ENCODE data around the gene ERICH6.
A peak's percentile ranks its signal among the peaks of the same experiment; 100 is the strongest.

The ERICH6 gene

DNA sequence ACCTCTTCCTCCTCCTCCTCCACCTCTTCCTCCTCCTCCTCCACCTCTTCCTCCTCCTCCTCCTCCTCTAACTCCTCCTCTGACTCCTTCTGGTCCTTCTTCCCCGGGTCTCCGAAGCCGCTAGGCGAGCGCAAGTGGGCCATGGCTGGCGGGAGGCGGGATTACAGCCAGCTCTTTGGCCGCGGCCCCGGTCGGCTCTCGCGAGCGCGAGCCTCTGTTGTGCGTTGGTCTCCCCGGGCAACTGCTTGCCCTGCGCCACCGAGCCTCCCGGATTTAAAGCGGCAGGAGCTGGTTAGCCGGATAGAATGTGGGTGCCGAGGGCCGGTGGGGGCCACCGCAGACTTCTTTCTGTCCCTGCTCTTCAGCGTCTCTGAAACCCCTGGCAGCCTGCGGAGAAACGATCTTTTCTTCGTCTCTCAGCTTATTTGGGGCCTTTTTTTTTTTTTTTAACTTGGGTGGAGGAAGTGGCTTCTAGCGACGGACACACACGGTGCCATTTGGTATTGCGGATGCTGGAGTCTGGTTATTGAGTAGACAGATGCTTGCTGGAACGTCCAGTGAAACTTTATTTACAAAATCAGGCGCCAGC lies at the start of gene ERICH6:
Gene ERICH6, minus strand, starts transcription at position 165 of the 589 bp plus-strand sequence. Its CDS starts 22 bp downstream, at position 143.
- peak; percentile 93 for DNase-seq

DNA sequence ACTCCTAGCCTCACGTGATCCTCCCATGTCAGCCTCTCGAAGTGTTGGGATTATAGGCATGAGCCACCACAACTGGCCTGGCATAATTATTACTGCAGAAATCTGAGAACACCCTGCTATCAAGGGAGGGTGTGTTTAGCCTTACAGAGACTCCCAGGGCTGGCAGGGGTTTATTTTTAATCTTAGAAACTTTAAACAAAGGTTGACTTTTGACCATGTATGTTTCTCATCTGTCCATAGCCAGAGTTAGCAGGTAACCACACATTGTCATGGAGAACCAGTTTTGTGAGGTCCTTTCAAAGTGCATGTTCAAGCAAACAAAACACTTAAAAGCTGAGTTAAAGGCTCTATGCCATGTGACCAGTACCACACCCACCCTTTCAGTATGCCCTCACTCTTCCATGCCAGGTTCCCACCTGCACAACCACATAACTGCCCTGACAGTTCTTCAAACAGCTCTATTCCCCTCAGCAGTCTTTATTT lies 48.1 kb upstream of the ERICH6 start:
- no peak for DNase-seq

DNA sequence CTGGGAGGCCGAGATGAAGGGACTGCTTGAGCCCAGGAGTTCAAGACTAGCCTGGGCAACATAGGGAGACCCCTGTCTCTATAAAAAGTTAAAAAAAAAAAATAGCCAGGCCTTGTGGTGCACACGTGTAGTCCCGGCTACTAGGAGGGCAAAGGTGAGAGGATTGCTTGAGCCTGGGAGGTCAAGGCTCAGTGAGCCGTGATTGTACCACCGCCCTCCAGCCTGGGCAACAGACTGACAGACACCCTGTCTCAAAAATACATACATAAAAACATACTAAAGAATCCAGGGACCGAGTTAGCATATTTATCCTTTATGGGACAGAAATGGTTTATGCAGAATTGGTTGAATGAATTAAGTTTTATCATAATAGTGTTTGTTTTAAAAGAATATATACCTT lies 45.5 kb upstream of the ERICH6 start:
- DNase-seq, result no peak

DNA sequence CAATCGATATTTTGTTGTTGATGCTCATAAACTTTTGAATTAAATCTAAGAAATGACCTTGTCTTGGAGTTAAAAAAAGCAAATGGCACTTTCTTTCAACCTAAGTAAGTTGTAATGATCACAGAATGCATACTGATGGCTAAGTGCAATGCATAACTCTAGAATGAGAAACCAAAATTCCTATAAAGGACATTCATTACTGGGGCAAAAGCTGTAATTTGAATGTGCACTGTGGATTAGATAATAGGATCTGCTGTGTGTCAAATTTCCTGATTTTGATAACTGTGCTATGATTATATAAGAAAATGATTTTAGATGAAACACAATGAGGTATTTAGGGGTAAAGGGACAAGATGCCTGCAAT lies 44.9 kb upstream of the ERICH6 start:
- no peak for DNase-seq

DNA sequence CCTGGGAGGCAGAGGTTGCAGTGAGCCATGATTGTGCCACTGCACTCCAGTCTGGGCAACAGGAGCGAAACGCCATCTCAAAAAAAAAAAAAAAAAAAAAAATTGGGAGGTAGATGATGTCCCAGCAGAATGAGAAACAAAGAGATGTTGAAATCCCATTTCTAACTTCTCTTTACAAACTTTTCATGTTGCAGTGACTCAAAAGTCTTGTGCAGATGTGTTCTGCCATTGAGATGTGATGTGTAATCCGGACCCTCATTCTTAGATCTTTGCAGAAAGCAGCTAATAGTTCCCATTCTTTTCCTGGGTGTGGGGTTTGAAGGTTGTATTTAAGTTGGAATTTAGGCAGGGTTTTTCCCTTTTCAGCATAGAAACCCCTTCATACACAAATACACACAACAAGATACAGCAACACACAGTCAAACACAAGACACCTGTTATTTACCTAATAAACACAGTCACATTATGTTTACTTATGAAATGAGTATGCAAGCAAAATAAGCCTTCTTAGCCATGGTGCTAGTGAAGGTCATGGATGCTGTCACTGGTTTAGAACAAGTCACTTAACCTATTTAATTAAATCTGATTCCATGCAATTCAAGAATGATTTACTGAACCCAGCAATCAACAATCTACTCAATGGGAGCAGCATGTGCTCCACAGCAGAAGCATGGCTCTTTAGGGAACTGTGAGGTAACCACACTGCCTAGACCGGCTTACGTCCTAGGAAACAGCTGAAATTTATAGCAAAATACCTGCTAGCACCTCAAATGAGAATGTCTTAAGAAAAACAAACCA lies 44.4 kb upstream of the ERICH6 start:
- no peak for DNase-seq

DNA sequence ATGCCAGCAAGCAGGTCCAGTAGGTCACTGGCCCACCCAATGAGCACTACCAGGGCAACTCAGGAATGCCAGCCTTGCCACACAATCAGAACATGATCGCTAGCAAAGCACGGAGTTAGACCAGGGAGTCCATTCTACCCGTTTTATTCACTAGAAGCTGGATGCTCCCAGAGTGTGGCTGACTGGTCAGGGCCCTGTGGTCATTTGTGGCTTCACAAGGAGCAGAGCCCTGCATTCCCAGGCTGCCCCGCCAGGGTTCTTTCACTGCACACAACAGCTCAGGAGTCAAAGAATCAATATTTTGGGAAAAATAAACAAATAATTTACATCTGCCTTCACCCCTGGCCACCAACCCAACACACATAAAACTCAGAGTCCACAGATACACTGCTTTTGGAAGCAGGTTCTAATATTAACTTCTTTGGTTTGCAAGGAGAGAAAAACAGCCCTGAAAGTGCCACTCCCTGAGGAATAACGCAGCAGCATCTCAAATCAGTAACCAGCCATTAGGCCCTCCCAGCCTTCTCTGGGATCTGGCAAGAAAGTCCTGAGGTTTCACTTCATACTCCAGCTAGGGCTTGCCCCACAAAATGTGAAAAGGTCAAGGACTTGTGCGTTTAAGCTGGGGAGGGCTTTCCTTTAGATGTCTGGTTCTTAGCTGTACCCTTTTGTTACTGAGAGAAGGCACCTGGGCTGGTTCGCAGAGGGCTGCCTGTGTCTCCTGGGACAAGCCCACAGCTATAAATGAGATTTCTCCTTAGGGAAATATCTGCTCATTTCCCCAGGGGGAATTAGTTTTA lies 43.3 kb upstream of the ERICH6 start:
- no peak for DNase-seq

DNA sequence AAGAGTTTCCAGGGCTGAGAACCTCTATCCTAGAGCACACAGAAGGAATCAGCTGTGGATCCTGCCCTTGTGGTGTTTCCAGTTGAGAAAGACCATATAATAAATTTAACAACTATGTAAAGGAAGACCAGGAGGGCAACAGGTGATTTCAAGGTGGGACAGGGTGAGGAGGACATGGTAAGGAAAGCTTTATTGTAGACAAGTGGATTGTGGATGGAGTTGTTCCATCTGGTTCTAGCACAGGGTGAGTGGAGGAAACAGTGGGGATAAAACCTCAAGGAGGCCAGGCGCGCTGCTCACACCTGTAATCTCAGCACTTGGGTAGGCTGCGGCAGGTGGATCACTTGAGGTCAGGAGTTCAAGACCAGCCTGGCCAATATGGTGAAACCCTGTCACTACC lies 42.1 kb upstream of the ERICH6 start:
- no peak for DNase-seq

DNA sequence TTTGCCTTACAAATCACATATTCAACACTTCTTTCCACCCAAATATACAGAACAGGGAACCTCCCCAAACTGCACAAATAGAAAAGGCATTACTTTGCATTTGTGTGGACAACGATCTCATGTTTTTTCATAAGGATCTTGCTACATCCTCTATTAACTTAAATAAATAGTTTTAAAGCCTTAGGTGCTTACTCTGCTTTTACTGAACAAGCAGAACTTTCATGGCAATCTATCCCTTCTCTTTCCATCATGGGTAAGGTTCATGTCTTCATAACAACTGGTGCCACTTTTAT lies 41.1 kb upstream of the ERICH6 start:
- no peak for DNase-seq

DNA sequence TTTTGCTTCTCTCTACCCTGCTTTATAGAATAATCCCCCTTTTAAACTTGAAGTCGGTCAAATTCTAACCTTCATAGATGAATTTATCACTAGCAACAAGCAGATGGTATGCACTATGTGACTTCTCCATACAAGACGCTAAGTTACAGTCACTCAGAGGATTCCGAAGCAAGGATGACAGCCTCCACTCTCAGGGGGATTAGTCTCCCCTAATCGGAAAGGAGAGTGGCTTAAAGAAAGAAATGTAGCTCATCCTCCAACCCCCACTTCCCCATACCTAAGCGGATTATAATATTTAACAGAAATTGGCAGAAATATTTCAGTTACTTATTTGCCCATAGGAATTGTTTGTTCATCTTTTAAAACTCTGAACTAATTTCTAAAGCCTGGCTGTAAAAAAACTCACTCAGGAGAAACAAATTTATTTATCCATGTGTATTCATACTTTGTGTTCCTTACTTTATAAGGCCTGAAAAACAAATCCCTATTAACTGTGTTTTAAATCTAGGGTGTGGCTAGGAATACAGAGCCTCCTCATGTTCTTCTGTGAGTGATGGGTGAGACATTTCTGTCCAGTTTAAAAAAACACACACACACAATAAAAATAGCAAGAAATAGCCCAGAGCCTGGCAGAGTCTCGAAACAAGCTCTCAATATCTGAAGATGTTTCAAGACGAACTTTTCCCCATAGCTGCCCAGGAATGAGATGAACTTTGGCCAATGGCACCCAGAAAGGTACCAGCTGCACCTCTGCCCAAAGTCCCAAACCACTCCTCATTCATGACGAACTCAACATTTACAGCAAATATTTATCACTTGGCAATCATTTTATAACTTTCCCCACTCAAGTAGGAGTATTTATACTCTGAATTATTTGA lies 40.6 kb upstream of the ERICH6 start:
- DNase-seq, result no peak

DNA sequence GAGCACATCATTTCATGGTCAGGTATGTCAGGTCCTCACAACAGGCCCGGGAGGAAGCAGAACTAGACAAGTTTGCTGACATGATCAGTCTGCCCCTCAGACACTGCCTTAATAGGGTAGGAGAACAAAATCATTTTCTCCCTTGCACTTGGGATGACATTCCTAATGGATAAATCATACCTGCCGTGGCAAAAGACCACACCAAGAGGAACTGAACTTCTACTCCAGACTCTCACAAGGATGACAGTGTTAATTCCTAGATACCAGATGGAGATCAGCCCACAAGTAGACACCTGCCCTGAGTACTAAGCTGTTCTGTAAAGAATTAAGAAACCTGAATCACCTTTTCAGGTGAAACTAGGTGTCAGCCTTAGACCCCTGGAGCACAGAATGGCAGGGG lies 39.8 kb upstream of the ERICH6 start:
- no peak for DNase-seq

DNA sequence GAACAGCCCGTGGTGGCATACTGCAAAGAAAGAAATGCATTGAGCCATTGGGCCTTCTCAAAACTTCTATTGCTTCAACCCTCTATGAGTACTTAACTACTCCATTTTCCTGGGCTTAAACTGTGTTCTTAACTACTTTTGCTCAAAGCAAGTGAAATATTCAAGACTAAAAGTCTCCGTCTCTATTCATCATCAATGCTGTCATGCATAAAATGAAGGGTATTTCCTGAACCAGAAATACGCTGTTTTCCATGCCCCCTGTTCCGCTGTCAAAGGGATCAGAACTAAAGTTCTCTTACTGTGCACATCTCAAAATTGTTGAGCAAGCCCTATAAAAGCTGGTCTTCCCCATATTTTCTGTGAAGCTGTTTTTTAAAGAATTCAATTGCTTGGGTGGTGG lies 39.0 kb upstream of the ERICH6 start:
- DNase-seq, result no peak

DNA sequence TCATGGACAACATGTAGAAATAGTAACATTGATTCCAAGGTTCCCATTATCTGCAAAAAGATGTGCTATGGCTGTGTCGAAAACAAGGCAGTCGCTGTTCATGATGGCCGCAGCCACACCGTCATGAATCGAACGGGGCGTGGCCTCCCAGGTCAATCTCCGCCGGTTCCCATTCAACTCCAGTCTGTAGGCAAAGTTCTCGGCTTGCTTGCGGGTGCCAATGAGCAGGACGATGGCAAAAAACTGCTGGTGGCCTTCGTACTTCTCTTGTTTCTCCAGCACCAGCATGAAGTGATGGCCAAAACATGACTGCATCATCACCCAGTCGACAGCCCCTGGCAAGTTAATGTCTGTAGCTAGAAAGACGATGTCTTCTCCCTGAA lies 38.4 kb upstream of the ERICH6 start:
- no peak for DNase-seq

DNA sequence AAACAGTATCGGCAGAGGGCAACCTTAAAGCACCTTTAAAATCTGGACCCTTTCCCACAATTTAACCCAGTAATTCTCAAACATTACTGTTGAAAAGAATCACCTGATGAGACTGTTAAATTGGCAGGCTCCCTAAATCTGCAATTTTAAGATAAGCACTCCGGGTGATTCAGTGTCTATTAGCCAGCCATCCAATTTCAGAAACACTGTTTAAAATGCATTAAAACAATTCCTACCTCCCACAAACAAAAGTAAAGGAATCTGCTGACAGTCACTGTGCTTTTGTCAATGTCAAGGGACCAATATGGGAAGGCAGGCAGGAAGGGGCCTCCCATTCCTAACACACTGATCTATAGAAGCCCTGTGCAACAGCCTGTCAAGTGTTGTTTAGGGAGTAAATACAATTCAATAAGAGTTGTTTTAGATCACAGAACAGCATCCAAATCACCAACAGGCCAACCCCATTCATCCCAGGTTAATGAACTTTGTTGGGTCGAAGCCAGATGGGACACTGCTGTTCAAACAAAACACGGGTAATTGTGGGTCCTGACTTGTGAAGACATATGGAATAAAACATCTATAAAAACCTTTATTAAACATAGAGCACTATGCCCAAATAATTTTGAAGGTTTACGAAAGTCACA lies 37.9 kb upstream of the ERICH6 start:
- DNase-seq, result no peak

DNA sequence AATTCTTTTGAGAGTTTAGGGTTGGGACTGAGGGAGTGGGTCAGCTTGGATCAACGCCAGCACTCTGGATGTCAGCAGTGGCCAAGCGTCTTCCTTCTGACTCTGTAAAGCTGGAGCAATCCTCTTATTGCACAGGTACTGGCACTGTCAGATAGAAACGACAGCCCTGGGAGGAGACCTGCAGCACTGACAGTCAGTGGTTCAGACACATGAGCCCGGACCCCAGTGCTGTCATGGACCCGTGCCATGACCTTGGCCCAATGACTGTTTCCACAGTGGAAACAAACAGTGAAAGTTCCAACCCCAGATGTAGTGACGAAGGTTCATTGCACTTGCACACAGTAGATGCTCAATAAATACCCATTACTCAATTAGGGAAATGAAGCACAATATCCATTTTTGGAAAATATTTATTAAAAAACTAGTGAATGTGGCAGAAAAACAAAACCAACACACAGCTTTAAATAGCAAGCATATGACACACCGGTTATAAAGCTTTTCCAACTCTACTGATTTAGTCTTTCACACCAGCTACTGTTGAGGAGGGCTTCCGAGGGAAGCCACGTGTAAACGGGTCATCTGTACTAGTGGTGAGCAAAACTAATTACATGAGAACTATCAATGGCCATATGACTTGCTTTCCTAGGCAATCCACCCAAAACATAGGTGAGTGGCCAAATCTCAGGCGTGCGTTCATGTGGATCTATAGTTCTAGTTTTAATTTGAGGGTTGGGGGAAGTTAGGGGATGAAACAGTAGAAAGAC lies 37.2 kb upstream of the ERICH6 start:
- DNase-seq, result no peak

DNA sequence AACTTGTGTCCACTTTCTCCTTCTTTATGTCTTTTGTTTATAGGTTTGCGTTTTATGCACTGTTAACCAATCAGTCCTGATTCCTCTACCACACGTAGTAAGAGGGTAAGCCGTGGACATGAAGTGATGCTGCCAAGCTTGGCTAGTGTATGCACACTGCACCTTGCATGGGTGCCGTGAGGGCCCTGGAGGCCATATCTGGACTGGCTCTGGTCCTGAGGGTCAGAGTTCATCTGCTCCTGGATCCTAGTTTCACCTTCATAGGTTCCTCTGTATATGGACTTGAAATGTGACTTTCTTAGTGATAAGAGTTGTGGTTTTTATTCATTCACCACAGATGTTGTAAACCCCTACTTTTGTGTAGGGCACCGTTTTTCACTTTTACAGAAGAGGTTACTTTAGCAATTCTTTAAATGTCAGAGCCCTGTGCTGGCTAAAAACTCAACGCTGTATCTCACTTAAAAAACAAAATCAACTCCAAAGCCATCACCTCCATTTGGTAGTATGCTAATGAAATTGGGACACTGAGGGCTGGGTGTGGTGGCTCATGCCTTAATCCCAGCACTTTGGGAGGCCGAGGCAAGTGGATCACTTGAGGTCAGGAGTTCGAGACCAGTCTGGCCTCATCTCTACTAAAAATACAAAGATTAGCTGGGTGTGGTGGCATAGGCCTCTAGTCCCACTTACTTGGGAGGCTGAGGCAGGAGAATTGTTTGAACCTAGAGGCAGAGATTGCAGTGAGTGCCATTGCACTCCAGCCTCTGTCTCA lies 36.3 kb upstream of the ERICH6 start:
- no peak for DNase-seq

DNA sequence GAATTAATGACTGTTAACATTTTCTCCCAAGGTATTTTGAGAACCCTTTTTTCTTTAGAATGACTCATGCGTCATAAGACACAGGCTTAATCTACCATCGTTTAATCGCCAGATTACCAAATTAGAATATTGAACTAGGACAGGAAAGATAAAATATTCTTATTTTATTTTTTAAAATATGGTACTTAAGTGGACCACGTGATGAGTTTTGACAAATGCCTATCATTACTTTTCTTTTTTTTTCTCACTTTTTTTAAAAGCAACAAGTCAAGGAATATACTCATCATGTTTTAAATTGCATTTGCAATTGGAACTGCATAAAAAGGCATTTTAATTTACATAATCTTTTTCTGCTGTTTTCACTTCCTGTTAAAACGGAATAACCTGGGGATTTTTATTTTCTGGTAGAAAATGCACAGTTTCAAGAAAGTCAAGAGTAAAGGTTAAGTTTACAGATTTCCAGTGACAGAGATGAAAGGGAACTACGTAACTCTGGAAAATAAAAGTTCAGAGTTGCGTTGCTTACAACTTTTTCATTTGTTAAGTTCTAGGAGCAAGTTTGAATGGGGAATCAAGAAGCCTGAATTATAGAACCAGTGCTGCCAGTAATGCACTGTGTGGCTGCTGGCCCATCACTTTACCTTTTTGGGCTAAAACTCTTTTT lies 35.6 kb upstream of the ERICH6 start:
- DNase-seq, result no peak

DNA sequence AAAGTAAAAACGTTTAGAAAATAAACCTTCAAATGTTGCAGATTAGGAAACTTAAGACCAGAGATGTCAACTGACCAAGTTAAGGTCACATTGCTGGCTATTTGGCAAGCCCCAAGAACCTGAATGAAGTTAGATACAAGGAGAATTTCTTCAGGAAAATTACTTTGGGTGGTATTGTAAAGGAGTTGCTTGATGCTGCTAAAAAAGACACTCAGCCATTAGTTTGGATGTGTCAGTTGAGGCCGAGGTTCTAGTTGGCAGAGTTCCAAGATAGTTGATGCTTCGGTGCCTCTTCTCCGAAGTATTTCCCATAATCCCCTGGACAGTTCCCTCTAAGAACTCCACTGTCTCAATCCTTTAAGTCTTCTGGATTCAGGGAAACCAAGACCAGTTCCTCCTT lies 35.0 kb upstream of the ERICH6 start:
- no peak for DNase-seq

DNA sequence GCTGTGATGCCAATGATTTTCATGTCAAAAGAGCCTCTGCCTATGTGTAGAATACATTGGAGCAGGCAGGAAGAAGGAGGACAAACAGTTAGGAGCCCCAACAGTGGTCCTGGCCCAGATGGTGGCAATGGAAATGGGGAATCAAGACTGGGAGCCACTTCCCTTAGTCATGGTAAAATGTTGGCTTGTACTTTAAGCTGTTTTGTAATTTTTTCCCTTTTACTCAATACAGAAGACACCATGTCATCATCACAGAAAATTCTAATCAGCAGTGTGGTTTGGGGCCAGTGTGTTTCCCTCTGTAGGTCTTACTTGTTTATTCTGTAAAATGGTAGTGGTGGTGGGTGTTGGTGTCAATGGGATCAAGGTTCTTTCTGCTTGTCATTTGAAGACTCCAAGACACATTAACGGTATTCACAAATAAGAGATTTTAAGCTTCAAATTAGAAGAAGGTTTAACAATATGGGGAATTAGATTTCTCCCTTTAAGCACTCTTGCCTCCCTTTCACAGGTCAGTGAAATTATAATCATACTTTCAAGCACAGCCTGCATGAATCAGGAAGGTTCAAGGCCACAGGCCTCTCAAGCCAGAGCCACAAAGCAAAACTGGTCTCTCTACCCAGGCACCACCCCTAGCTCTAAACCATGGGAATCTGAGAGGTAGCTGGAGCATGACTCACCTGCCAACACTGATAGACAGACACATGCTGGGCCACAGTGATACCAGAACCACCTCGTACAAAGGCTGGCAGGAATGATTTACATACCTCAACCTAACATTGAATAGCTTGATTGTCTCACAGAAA lies 34.4 kb upstream of the ERICH6 start:
- no peak for DNase-seq
